ENCODE results near the gene SUPT5H. TPM values are rescaled to one million over a fixed set of nuclear protein-coding genes. Genes with fewer than 3 reads are reported as not detected.

Gene SUPT5H
- polyA plus RNA-seq, 1 donor from 2014 or later, result 92.5 TPM

- Histone ChIP-seq H3K36me3 (ENCODE audit: insufficient read depth, low read length) (peaks cover 7% of the 10 kb centered on the region), H4K20me1 (ENCODE audit: insufficient read depth) (no peaks in the 10 kb centered on the region), H3K4me3 (ENCODE audit: low read length) (peak within 1 kb of the TSS; percentile 89), H3K9ac (ENCODE audit: low read length) (peak within 1 kb of the TSS; percentile 87), H3K4me2 (ENCODE audit: low read length) (peak within 1 kb of the TSS; percentile 81), H3K9me2 (ENCODE audit: insufficient read depth, low read length) (no peaks in the 10 kb centered on the region), H3K9me3 (ENCODE audit: low read length) (no peaks in the 10 kb centered on the region), H3K79me2 (replicated peaks; ENCODE audit: insufficient read depth, low read length) (peaks cover 14% of the 10 kb centered on the region), H3F3A (ENCODE audit: insufficient read depth, low read length, poor library complexity, severe bottlenecking) (no peaks in the 10 kb centered on the region), H3K27ac (ENCODE audit: low read length) (peak within 1 kb of the TSS; percentile 63), H2AFZ (ENCODE audit: low read depth, low read length) (peak within 1 kb of the TSS; percentile 77), H3K27me3 (ENCODE audit: insufficient read depth, low read depth, low read length) (no peaks in the 10 kb centered on the region)
- peak; percentile 94 for TF ChIP-seq POLR2AphosphoS5 (IDR thresholded peaks at IDR 0.05)
- TF ChIP-seq, protein P1, sequence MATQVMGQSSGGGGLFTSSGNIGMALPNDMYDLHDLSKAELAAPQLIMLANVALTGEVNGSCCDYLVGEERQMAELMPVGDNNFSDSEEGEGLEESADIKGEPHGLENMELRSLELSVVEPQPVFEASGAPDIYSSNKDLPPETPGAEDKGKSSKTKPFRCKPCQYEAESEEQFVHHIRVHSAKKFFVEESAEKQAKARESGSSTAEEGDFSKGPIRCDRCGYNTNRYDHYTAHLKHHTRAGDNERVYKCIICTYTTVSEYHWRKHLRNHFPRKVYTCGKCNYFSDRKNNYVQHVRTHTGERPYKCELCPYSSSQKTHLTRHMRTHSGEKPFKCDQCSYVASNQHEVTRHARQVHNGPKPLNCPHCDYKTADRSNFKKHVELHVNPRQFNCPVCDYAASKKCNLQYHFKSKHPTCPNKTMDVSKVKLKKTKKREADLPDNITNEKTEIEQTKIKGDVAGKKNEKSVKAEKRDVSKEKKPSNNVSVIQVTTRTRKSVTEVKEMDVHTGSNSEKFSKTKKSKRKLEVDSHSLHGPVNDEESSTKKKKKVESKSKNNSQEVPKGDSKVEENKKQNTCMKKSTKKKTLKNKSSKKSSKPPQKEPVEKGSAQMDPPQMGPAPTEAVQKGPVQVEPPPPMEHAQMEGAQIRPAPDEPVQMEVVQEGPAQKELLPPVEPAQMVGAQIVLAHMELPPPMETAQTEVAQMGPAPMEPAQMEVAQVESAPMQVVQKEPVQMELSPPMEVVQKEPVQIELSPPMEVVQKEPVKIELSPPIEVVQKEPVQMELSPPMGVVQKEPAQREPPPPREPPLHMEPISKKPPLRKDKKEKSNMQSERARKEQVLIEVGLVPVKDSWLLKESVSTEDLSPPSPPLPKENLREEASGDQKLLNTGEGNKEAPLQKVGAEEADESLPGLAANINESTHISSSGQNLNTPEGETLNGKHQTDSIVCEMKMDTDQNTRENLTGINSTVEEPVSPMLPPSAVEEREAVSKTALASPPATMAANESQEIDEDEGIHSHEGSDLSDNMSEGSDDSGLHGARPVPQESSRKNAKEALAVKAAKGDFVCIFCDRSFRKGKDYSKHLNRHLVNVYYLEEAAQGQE (IDR thresholded peaks at IDR 0.05; ENCODE audit: borderline replicate concordance), result peak; percentile 75
- TF ChIP-seq MXI1 (conservative IDR thresholded peaks at IDR 0.05; ENCODE audit: poor library complexity, severe bottlenecking), result peak; percentile 96
- TF ChIP-seq SMC3 (conservative IDR thresholded peaks at IDR 0.05; ENCODE audit: poor library complexity), result peak; percentile 30
- TF ChIP-seq EP300 (conservative IDR thresholded peaks at IDR 0.05; ENCODE audit: poor library complexity, severe bottlenecking), result peak; percentile 52
- peak; percentile 14 for TF ChIP-seq RAD21 (conservative IDR thresholded peaks at IDR 0.05)
- no peak for TF ChIP-seq EZH2 (IDR thresholded peaks at IDR 0.05; ENCODE audit: borderline replicate concordance, insufficient read depth, low read length, poor library complexity, severe bottlenecking)
- TF ChIP-seq TAF1 (IDR thresholded peaks at IDR 0.05; ENCODE audit: low read depth), result peak; percentile 69
- TF ChIP-seq, protein P2, sequence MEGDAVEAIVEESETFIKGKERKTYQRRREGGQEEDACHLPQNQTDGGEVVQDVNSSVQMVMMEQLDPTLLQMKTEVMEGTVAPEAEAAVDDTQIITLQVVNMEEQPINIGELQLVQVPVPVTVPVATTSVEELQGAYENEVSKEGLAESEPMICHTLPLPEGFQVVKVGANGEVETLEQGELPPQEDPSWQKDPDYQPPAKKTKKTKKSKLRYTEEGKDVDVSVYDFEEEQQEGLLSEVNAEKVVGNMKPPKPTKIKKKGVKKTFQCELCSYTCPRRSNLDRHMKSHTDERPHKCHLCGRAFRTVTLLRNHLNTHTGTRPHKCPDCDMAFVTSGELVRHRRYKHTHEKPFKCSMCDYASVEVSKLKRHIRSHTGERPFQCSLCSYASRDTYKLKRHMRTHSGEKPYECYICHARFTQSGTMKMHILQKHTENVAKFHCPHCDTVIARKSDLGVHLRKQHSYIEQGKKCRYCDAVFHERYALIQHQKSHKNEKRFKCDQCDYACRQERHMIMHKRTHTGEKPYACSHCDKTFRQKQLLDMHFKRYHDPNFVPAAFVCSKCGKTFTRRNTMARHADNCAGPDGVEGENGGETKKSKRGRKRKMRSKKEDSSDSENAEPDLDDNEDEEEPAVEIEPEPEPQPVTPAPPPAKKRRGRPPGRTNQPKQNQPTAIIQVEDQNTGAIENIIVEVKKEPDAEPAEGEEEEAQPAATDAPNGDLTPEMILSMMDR (IDR thresholded peaks at IDR 0.05; ENCODE audit: poor library complexity, severe bottlenecking), result peak; percentile 30
Measured at GRCh38 chr19:39480337-39481228, 35.2 kb downstream of the SUPT5H start, which contains the start of gene TIMM50. Gene TIMM50, plus strand, starts transcription at chr19:39480838. Its CDS starts 16 bp downstream, at chr19:39480854.

- Histone ChIP-seq H2AFZ (ENCODE audit: low read depth, low read length) (peak overlapping the region; percentile 77), H3K4me3 (ENCODE audit: low read length) (peak overlapping the region; percentile 89), H3F3A (ENCODE audit: insufficient read depth, low read length, poor library complexity, severe bottlenecking) (no peaks in the 10 kb centered on the region), H3K27me3 (ENCODE audit: insufficient read depth, low read depth, low read length) (no peaks in the 10 kb centered on the region), H3K79me2 (replicated peaks; ENCODE audit: insufficient read depth, low read length) (peaks cover 14% of the 10 kb centered on the region), H3K27ac (ENCODE audit: low read length) (peak overlapping the region; percentile 62), H3K9me2 (ENCODE audit: insufficient read depth, low read length) (no peaks in the 10 kb centered on the region), H3K4me2 (ENCODE audit: low read length) (peak overlapping the region; percentile 60), H4K20me1 (ENCODE audit: insufficient read depth) (no peaks in the 10 kb centered on the region), H3K36me3 (ENCODE audit: insufficient read depth, low read length) (peaks cover 1% of the 10 kb centered on the region), H3K9ac (ENCODE audit: low read length) (peak overlapping the region; percentile 87), H3K9me3 (ENCODE audit: low read length) (no peaks in the 10 kb centered on the region)
- TF ChIP-seq TAF1 (IDR thresholded peaks at IDR 0.05; ENCODE audit: low read depth), result no peak
- TF ChIP-seq SMC3 (conservative IDR thresholded peaks at IDR 0.05; ENCODE audit: poor library complexity), result no peak
- TF ChIP-seq EZH2 (IDR thresholded peaks at IDR 0.05; ENCODE audit: borderline replicate concordance, insufficient read depth, low read length, poor library complexity, severe bottlenecking), result no peak
- no peak for TF ChIP-seq EP300 (conservative IDR thresholded peaks at IDR 0.05; ENCODE audit: poor library complexity, severe bottlenecking)
- no peak for TF ChIP-seq POLR2AphosphoS5 (IDR thresholded peaks at IDR 0.05)
- TF ChIP-seq, protein P2 (IDR thresholded peaks at IDR 0.05; ENCODE audit: poor library complexity, severe bottlenecking), result no peak
- no peak for TF ChIP-seq MXI1 (conservative IDR thresholded peaks at IDR 0.05; ENCODE audit: poor library complexity, severe bottlenecking)
- TF ChIP-seq, protein P1 (IDR thresholded peaks at IDR 0.05; ENCODE audit: borderline replicate concordance), result no peak
- no peak for TF ChIP-seq RAD21 (conservative IDR thresholded peaks at IDR 0.05)
Measured at GRCh38 chr19:39481229-39481545, 35.8 kb downstream of the SUPT5H start.

Measured in neural cell (in vitro differentiated cells).